Fibroblast of villous mesenchyme (primary cell): ENCODE results near the gene HOXA3. TPM values are rescaled to one million over a fixed set of nuclear protein-coding genes. Genes with fewer than 3 reads are reported as not detected.

Source experiments
- DNase-seq: peaks from one replicate; pipeline ENCODE4 v3.0.0-alpha.2; 2010; ENCODE audit warnings: low read depth
- H3K4me3 ChIP-seq: 2 replicates; pipeline ENCODE4 v1.5.1; 2011; ENCODE audit warnings: low read depth, mild to moderate bottlenecking, low read length
- total RNA-seq: library from RNA; depleted of rRNA; stranded (reverse); fragments of >200 nt; gene quantifications from 2 replicates; pipeline ENCODE4 v1.2.3, GENCODE V29; 2012
- TF ChIP-seq, protein P1 (sequence below): IDR thresholded peaks from 2 replicates; pipeline ENCODE4 v1.5.1; 2012; ENCODE audit warnings: low read depth, mild to moderate bottlenecking, low read length; ENCODE audit not compliant: insufficient read depth

Gene HOXA3
- total RNA-seq, 1 donor: 11.7 TPM

DNA sequence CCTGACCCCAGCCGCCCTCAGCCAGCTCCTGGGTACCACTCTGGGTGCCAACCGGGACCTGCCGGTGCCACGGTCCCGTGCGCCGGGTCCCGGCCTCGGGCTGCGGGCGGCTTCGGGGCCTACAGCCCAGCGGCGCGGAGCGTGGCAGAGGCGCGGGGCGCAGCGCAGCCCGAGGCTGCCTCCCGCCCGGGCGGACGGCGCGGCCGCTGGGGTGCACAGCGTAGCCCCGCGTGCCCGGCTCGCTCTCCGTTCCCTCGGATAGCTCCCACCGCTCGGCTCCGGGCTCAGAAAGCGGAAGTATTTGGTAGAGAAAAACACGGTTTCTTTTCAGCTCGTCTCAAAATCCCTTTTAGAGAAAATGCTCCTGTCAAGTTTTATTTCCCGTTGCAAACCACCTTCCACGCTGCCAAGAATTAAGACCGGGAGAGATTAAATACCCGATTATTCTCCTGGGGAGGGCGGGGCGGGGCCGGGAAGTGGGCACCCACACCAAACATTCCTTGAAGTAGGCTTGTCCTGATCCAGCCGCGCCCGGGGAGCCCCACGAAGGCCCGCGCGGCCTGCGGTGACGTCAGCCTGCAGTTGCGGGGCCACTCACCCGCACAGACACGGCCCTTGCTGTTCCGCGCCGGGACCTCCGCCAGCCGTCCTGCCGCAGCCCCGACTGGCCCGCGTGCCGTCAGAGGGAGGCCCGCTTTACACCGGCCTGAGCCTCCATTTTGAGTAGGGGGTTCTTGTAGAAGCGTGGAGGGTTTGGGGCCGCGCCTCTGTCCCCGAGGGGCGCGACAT is 40.4 kb upstream of the HOXA3 start:
- peak overlapping the region; percentile 86 for H3K4me3 ChIP-seq
- peak; percentile 76 for DNase-seq
- TF ChIP-seq, protein P1, sequence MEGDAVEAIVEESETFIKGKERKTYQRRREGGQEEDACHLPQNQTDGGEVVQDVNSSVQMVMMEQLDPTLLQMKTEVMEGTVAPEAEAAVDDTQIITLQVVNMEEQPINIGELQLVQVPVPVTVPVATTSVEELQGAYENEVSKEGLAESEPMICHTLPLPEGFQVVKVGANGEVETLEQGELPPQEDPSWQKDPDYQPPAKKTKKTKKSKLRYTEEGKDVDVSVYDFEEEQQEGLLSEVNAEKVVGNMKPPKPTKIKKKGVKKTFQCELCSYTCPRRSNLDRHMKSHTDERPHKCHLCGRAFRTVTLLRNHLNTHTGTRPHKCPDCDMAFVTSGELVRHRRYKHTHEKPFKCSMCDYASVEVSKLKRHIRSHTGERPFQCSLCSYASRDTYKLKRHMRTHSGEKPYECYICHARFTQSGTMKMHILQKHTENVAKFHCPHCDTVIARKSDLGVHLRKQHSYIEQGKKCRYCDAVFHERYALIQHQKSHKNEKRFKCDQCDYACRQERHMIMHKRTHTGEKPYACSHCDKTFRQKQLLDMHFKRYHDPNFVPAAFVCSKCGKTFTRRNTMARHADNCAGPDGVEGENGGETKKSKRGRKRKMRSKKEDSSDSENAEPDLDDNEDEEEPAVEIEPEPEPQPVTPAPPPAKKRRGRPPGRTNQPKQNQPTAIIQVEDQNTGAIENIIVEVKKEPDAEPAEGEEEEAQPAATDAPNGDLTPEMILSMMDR: no peak

DNA sequence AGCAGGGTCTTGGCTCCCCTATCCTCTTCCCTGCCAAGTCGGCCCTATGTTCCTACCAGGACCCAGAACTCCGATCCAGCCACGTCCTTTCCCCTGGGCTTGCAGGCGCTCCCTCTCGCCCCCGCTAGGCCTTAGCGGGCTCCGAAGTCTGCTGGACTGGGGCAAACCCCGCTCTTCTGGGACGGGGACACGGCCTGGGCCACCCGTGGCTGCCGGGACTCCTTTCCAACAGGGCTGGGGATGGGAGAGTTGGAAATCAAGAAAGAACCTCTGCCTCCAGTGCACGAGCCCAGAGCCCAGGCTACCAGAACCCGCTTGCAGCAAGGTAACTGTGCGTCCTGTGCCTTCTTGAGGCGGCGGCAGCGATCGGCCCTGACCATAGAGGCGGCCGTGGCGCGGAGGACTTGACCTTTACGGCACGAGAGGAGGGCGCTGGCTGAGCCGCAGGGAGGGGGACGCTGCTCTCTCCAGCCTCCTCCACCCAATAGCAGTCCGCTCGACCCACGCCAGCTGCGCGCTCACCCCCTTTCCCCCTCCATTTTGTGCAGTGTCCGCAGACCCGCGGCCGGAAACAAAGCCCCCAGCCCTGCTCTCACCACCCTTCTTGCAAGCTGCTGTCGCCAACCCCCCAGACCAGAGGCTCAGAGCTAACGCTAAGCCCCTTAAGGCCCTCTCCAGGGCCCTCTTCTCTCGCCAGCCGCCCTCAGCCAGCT is 39.6 kb upstream of the HOXA3 start:
- TF ChIP-seq, protein P1: no peak
- peak; percentile 79 for DNase-seq
- peak overlapping the region; percentile 86 for H3K4me3 ChIP-seq

DNA sequence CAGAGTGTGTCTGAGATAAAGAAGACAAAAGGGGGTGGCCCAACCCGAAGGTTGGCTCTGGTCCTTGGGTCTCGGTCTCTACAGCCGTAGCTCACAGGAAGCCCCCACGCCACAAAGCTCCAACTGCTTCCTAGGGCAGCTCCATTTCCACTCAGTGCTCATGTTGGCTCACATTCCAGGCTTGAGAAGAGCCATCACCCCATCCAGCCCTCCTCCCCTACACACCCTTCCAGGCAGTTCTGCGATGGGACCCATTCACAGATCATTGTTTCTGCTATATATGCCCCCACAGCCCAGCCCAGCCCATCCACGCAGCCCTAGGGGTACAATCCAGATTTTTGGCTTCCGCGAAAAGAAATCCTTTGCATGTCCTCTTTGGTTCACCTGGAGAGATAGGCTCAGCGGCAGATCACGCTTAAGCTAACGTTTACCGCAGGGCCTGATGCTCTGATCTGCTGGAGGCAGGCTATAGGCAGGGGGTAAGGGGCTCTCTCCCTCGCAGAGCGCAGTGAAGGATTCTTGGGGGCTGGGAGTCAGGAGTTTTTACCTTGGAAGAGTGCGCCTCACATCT is 38.9 kb upstream of the HOXA3 start:
- TF ChIP-seq, protein P1: no peak
- peak; percentile 25 for DNase-seq
- H3K4me3 ChIP-seq: peak overlapping the region; percentile 86

- TF ChIP-seq, protein P1: no peak
- peak overlapping the region; percentile 67 for H3K4me3 ChIP-seq
- peak; percentile 71 for DNase-seq
These were observed 37.8 kb upstream of the HOXA3 start for GRCh38 chr7:27189997-27190748.

DNA sequence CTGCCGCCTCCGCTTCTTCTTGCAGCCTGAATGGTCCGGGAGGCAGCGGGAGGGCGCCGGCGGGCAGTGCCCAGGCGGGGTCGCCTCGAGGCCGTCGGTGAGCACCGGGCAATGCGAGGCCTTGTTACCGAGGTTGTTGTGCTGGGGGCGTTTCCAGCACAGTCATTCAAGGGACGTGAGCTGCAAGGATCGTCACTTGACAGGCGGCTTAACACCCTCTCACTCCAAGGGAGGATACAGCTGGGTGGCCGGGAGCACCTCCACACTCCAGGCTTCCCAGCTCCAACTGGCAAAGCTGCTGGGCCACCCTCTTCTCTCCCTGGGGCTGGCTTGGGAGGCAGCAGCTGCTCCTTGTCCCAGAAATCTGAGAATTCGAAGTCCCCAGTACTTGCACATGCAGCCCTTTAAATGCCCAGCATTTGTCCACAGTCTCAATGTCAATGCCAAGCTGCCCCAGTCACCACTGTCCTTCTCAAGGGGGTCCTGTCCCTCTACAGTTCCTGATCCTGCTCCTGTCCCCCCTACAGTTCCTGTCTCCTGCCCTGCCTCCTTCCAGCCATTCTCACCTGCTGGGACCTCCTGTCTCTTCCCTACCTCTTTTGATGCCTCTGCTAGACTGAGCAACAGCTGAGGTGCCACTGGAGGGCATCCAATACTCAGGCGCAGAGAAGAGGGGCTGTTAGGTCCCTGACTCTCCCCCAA is 37.1 kb upstream of the HOXA3 start:
- peak overlapping the region; percentile 67 for H3K4me3 ChIP-seq
- peak; percentile 79 for DNase-seq
- TF ChIP-seq, protein P1: no peak
